NCI-H510A (cell line): ENCODE data around the gene PTPN2.
"Not testable (repeated sequence)": the region's sequence is repeated elsewhere in the genome, so short reads cannot be mapped to it uniquely, and the experiment has no call there.

Experiments used
- DNase-seq: peaks from one replicate; lab custom pipeline; 2025; lab: John Stamatoyannopoulos, UW

Gene PTPN2

GRCh38 chr18:12891561-12891960 is 7.5 kb upstream of the PTPN2 start:
- no peak for DNase-seq

DNA sequence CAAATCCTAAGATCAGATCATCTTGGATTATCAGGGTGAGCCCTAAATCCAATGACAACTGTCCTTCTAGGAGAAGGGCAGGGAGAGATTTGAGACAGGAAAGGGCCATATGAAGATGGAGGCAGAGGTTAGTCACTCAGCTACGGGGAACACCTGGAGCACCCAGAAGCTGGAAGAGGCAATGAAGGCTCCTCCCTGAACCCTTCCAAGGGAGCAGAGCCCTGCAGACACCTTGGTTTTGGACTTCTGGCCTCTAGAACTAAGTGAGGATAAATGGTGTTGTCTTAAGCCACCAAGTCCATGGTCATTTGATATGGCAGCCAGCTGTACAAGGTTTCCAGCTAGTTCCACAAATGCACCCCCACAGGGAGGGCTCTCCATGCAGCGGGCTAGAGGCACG is 6.9 kb upstream of the PTPN2 start:
- no peak for DNase-seq

GRCh38 chr18:12886498-12887126 is 2.6 kb upstream of the PTPN2 start:
- peak; percentile 10 for DNase-seq

GRCh38 chr18:12885500-12885899 is 1.5 kb upstream of the PTPN2 start:
- DNase-seq: no peak

DNA sequence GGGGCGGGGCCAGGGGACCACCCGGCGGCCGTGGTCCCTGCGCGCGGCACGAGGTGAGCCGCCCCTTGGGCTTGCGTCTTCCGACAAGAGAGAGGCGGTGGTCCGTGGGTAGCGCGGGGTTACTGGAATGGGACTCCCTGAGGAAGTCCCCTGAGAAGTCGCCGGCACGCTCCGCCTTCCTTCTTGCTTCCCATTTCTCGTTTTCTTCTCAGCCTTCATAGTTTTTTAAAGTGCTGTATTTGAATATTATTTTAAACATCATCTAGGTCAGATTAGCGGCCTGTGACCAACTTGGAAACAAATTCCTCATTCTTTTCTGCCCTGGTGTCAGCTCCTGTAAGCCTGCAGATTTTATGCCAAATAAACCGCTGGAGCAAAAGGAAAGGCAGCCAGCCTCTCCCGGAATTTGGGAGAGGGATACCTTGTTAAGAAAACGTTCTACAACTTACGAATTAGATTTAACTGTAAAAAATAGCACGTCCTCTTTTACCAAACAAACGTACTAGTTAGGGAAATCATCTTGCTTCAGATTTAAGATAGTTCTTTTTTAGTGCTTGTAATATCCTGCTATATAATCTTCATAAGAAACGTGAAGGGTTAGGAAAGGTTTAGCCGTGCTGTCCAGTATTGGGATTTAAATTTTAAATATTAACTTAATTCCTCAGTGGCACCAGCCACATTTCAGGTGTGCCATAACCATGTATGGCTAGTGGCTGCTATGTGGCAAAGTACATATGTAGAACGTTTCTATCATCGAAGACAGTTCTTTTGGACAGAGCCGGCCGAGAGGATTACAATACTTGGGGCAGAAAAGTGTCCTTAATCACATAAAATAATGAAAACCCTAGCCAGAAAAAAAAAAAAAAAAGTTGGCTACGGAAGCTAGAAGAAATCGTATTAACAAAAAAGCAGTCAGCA is 628 bp upstream of the PTPN2 start:
- no peak for DNase-seq

DNA sequence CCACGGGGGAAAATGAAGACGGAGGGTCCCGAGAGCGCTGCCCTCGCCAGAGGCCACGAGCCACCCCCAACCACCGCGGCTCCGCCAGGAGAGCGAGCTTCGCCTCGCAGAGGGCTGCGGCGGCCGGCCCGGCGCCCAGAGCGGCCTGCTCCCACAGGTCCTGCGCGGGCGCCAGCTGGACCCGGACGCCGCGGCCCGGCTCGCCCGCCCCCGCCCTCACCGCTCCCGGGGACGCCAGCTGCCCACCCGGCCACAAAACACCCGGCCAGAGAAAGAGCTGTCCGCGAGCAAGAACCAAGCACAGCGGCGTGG is 709 bp downstream of the PTPN2 start:
- DNase-seq: no peak

DNA sequence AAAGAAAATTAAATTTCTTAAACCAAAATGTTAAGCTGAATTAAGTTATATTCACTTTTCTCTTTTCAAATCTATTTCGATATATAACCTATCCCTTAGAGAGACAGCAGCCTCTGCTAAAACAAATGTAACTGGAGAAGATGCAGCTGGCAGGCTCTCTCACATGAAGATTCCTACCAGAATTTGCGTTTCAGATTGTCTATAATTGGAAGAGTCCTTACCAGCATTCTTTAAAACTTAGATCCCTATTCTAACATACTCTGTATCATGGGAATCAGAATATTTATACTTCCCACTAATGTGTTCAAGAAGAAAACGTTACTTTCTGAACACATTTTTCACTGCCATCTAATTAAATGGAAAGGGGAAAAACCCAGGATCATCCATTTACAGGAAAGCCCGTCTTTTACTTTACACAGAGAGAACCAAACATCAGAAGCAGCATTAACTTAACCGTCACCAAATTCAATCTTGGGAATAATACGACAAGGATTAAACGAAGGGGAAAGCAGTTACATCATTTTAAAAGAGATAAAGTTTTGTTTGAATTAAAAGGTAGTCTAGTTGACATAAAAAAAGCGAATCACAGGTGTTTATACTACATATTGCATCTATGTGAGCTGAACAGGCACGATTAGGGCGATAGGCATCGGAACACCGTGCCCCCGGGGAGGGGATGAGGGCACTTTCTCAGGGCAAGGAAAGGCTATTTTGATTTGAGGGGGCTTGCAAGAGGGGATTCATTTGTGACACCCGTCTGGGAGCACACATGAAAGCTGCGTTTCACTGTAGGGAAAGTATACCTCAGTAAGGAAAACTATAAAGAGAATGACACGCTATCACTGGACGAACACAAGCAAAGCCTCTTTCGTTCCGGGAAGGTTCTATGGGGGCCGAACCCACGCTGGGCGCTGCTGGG is 1.3 kb downstream of the PTPN2 start:
- no peak for DNase-seq

DNA sequence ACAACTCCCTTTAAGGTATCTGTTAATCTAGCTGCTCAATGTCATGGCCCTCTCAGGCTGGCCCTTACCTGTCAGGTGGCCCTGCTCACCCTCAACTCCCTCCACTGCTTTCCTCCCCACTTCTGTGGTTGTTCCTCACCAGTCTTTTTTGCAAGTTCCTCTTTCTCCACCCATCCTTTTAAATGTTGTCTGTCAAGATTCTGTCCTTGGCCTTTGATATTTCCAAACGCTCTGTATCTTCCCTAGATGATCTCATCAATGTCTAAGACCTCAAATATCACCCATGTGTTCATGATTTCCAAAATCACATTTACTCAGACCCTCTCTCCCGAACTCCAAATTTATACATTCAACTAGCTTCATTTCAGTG is 3.5 kb downstream of the PTPN2 start:
- no peak for DNase-seq

DNA sequence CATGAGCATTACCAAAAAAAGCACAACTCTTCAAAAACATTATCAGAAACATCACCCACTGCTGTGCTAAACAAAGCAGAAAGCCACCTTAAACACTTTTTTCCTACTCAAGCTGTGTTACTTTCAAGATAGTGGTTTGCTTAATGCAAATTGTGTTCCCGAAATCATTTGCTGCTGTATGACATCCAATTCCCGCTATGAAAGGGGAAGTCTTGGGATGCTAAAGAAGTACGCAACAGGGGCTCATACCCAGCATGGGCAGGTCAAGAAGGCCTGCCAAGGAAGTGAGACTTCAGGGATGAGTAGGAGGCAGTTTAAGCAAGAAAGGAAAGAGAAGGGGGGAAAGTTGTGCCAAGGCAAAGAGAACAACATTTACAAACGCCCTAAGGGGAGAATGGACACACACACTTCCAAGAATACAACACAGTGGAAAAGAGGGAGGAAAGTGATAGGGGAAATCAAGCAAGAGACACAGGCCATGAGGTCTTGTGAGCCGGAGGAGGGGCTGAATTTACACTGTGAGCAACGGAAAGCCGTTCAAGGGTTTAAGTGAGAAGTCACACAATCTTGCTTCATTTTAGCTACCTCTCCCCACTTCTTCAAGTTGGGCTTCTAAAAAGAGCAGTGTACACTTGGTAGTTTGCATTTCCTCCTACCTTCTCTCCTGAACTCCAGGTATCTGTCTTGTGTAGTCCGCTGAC is 4.0 kb downstream of the PTPN2 start:
- no peak for DNase-seq

GRCh38 chr18:12874992-12875391 is 9.0 kb downstream of the PTPN2 start:
- DNase-seq: not testable (repeated sequence)

DNA sequence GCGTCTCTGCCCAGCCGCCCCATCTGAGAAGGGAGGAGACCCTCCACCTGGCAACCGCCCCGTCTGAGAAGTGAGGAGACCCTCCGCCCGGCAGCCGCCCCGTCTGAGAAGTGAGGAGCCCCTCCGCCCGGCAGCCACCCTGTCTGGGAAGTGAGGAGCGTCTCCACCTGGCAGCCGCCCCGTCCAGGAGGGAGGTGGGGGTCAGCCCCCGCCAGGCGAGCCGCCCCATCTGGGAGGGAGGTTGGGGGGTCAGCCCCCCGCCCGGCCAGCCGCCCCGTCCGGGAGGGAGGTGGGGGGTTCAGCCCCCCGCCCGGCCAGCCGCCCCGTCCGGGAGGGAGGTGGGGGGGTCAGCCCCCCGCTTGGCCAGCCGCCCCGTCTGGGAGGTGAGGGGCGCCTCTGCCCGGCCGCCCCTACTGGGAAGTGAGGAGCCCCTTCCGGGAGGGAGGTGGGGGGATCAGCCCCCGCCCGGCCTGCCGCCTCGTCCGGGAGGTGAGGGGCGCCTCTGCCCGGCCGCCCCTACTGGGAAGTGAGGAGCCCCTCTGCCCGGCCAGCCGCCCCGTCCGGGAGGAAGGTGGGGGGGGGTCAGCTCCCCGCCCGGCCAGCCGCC is 10.0 kb downstream of the PTPN2 start:
- DNase-seq: not testable (repeated sequence)

GRCh38 chr18:12872408-12872807 is 11.6 kb downstream of the PTPN2 start:
- no peak for DNase-seq

GRCh38 chr18:12868576-12868975 is 15.5 kb downstream of the PTPN2 start:
- DNase-seq: no peak

DNA sequence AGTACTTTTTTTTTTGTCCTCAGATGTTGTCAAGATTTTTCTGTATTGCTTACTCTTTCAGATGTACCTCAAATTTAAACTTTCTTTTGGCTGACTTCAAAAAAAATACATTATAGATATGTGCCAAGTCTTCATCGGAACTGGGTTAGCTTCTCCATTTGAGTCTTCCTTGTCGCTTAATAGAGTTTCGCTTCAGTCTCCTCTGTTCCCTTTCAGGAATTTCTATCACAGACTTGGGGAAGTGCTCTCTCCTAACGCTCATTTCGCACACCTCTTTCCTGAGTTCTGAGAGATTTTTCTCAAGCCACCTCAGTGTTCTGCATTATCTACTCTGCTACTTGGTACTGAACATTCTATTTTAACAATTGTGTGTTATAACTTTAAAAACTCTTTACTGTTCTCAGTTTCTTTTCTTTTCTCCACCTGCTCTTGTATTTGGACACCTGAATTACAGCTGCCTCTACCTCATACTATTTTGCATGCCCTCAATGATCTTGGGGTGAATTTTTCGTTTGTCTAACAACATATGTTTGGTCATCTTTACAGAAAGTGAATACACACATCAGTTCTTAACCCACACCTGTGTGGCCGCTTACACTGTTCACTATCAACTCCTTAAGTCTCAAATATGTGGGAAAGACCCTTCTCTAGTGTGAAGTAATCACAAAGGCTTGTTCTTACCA is 16.5 kb downstream of the PTPN2 start:
- no peak for DNase-seq

DNA sequence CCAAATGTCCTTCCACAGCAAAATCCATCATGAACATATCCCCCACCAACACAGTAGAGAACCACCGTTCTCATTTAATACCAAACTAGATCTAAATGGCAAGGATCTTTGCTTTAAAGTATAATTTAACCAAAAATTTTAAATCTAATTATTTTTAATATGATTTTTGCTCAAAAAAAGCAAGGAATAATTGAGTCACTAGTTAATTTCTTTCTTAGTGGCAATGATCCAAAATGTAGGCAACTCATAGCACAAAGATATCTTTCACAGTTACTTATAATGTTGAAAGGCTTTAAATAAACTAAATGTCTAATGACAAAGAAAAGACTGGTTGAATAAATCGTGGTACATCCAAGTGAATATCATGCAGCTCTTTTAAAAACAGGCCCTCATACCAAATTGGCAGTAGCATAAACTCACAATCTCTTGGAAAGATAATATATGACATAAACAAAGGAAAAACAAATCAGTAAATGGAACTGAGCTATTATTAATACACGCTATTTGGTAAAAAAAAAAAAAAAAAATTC is 20.3 kb downstream of the PTPN2 start:
- DNase-seq: no peak

GRCh38 chr18:12862874-12863482 is 21.1 kb downstream of the PTPN2 start:
- no peak for DNase-seq

GRCh38 chr18:12862467-12862866 is 21.6 kb downstream of the PTPN2 start:
- peak; percentile 20 for DNase-seq

- DNase-seq: no peak
Observed at GRCh38 chr18:12861637-12862036, 22.4 kb downstream of the PTPN2 start.

DNA sequence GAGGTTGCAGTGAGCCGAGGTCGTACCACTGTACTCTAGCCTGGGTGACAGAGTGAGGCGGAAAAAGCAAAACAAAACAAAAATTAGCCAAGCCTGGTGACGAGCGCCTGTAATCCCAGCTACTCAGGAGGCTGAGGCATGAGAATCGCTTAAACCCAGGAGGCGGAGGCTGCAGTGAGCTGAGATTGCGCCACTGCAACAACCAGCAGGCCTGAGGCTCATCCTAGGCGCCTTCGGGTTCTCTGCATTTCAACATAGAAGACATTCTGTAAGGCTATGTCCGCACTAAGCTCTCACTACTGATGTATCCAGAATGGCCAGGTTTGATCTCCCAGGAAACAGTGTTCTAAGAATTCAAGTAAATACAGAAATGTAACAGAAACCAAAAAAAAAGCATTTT is 23.5 kb downstream of the PTPN2 start:
- no peak for DNase-seq

GRCh38 chr18:12858991-12859390 is 25.0 kb downstream of the PTPN2 start:
- DNase-seq: no peak
